GM04504 (cell line): ENCODE data around the gene CCNT2.
"Not testable (repeated sequence)": the region's sequence is repeated elsewhere in the genome, so short reads cannot be mapped to it uniquely, and the experiment has no call there.

Experiments
- DNase-seq: peaks from one replicate; pipeline ENCODE4 v3.0.0-alpha.2; 2012; ENCODE audit warnings: low read depth

Gene CCNT2

DNA sequence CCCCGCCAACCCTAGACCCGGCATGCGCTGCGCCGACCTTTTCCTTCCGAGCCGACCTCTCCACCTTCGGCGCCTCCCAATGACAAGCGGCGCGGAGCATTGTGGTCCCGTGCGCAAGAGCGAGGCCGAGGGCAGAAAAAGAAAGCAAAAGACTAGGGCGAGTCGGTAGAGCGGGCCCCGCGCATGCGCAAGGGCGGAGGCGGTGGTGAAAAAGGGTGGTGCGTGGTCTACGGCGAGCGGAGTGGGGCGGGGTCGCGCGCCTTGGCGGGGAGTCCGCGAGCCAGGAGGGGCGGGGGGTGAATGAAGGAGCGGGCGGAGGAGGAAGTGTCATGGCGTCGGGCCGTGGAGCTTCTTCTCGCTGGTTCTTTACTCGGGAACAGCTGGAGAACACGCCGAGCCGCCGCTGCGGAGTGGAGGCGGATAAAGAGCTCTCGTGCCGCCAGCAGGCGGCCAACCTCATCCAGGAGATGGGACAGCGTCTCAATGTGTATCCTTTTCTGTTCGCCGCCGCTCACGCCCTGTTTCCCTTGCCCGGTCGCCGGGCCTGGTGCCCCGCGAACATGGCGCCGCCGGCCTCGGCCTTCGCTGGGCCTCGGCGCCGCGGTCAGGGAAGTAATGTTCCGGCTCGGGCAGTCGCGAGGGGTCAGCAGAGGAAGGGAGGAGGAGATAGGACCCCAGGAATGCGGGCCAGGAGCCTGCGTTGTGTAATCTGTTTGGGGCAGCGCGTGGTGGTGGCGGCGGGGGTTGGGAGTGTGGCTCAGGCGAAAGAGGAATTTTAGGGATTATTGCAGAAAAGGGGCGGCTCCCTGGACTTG, at the start of gene CCNT2:
CCNT2 (plus strand) TSS at position 297 of the 815 bp plus-strand sequence; CDS start at position 330, 33 bp downstream.
- peak; percentile 99 for DNase-seq

GRCh38 chr2:134869946-134870736, 48.5 kb upstream of the CCNT2 start:
- DNase-seq = no peak

- DNase-seq = no peak
Measured at GRCh38 chr2:134873152-134873551, 45.5 kb upstream of the CCNT2 start.

DNA sequence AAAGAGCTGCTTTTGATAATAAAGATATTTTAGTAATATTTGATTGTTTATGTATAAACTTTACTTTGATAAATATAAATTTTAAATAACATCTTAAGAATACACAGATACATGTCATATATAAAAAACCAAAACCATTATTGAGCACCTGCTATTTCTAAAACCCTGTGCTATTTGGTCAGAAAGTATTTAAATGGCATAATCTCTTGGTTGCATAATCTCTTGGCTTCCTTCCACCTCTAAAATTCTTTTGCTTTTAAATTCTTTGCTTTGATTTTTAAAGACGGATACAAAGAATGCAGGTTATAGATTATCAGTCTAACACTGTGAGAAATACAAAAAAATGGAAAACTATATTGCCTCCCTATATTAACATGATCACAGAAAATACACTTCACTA, 43.3 kb upstream of the CCNT2 start:
- DNase-seq = no peak

GRCh38 chr2:134882773-134883172, 35.8 kb upstream of the CCNT2 start:
- DNase-seq = no peak

GRCh38 chr2:134883552-134884293, 34.9 kb upstream of the CCNT2 start:
- no peak for DNase-seq

DNA sequence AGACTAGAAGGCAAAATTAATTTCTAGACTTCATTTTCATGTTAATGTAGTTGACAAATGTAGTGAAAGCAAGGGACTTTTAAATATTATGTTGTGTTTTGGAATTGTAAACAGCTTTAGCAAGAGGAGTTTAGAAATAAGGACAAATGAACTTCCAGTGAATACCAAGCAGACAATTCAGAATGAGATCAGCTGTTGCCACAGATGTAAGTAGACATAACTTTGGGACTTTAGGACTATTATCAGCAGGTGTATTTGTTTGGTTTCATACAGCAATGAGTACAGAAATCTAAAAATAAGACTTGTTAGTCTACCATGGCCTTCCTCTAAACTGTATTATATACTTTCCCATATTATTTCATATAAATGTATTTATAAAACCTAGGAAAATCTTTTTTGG, 34.2 kb upstream of the CCNT2 start:
- DNase-seq = no peak

- DNase-seq = no peak
Measured at GRCh38 chr2:134892282-134893035, 26.2 kb upstream of the CCNT2 start.

DNA sequence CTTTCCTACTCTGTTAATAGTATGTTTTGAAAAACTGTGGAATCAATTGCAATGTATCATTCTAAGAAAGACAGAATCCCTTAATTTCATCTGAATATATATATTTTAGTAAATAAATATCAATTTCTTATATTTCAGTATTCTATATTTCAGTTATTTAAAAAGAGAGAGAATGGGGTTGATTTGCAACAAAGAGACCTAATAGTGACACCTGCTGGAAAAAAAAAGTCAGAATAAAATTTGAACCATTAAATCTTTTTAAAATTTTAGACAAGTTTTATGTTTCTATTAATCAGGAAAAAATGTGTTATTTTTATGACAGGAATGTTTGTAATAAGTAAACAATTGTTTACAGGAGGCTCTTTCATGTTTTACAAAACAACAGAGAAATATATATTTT, 20.7 kb upstream of the CCNT2 start:
- DNase-seq = no peak

- no peak for DNase-seq
Measured at GRCh38 chr2:134899204-134899603, 19.4 kb upstream of the CCNT2 start.

GRCh38 chr2:134900151-134900550, 18.5 kb upstream of the CCNT2 start:
- no peak for DNase-seq

DNA sequence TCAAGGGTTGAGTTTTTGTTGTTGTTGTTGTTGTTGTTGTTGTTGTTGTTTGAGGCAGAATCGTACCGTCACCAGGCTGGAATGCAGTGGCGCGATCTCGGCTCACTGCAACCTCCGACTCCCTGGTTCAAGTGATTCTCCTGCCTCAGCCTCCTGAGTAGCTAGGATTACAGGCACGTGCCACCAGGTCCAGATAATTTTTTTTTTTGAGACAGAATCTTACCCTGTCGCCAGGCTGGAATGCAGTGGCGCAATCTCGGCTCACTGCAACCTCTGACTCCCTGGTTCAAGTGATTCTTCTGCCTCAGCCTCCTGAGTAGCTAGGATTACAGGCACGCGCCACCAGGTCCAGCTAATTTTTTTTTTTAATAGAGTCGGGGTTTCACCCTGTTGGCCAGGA, 14.9 kb upstream of the CCNT2 start:
- DNase-seq = not testable (repeated sequence)

- DNase-seq = no peak
Measured at GRCh38 chr2:134905168-134905567, 13.5 kb upstream of the CCNT2 start.

- no peak for DNase-seq
Measured at GRCh38 chr2:134906726-134907125, 11.9 kb upstream of the CCNT2 start.

DNA sequence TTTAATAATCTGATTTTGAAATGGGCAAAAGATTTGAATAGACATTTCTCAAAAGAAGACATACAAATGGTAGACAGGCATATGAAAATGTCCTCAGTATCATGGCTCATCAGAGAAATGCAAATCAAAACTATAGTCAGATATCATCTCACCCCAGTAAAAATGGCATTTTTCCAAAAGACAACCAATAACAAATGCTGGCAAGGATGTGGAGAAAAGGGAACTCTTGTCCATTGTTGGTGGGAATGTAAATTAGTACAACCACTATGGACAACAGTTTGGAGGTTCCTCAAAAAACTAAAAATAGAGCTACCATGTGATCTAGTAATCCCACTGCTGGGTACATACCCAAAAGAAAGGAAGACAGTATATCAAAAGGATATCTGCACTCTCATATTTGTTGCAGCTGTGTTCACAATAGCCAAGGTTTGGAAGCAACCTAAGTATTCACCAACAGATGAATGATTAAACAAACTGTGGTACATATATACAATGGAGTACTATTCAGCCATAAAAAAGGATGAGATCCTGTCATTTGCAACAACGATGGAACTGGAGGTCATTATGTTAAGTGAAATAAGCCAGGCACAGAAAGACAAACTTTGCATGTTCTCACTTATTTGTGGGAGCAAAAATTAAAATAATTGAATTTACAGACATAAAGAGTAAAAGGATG, 11.0 kb upstream of the CCNT2 start:
- not testable (repeated sequence) for DNase-seq

DNA sequence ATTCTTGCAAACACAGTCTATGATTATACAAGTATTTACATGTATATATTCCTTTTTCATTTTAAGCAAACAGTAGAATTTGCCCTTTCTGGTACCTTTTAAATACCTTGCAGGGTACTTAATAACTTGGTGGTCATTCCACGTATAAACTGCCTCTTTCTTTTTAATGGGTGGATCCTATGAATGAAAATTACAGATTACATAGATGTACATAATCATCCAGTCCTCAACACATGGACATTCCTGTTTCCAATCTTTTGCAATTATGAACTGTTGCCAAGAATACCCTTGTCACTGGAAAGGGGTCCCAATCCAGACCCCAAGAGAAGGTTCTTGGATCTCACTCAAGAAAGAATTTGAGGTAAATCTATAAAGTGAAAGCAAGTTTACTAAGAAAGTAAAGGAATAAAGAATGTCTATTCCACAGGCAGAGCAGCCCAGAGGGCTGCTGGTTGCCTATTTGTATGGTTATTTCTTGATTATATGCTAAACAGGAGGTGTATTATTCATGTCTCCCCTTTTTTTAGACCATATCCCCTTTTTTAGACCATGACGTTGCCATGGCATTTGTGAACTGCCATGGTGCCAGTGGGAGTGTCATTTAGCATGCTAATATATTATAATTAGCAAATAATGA, 7.7 kb upstream of the CCNT2 start:
- DNase-seq = no peak

GRCh38 chr2:134911400-134911785, 7.2 kb upstream of the CCNT2 start:
- DNase-seq = no peak

DNA sequence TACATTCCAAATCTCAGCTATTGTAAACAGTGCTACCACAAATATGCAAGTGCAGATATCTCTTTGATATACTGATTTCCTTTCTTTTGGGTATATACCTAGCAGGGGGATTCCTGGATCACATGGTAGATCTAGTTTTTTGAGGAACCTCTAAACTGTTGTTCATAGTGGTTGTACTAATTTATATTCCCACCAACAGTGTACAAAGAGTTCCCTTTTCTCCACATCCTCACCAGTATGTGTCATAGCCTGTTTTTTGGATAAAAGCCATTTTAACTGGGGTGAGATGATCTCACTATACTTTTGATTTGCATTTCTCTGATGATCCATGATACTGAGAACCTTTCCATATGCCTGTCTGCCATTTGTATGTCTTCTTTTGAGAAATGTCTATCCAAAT, 6.3 kb upstream of the CCNT2 start:
- DNase-seq = no peak

DNA sequence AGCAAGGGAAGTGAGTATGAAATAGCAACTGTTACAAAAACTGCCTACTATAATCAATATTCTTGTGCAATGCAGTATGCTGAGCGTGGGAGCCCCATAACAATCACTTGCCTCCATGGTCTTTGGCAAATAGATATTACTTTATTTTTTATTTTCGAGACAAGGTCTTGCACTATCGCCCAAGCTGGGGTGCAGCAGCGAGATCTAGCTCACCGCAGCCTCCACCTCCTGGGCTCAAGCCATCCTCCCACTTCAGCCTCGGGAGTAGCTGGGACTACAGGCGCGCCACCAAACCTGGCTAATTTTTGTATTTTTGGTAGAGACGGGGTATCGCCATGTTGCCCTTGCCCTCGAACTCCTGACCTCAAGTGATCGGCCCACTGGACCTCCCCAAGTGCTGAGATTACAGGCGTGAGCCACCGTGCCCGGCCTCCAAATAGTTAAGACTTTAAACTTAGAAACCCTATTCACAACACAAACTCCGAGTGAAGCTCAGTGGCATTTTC, 1.2 kb upstream of the CCNT2 start:
- DNase-seq = no peak

DNA sequence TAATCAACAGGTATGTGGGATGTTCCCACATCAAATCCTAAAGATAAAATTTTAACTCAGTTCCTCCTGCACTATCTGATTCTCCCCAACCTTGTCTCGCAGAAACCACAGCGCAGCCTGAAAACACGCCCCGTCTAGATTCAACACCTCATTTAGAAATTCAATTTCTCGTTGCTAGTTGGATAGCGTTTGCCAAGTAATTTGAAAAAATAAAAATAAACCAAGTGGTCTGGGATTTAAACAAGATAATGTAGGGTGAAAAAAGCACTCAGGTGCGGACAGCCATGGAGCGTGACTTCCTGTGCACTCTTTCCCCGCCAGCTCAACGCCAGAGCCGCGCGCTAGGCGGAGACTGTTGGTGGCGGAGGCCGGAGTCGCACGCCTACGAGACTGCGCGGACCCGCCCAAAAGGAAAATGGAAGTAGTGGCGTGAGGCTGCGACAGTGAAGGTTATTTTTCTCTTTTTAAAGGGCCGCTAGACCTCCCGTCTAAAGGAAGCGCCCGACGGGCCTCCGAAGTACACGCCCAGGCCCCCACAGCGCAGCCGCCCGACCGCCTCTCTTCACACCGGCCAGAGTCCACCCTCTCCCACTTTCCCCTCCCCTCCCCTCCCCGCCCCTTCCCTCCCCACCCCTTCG, 615 bp upstream of the CCNT2 start:
- DNase-seq = no peak
